BJ (cell line): ENCODE data around the gene ADARB2. TPM values are rescaled to one million over a fixed set of nuclear protein-coding genes. Genes with fewer than 3 reads are reported as not detected.

Experiments used
- CTCF ChIA-PET: fragments of 350-600 bp; formaldehyde crosslinking; extraction: SDS; loops from one replicate; lab custom pipeline; 2021; ENCODE audit warnings: antibody characterized with exemption, inconsistent platforms; lab: Yijun Ruan, JAX
- POLR2A ChIA-PET: fragments of 300-600 bp; sonication (Branson Sonifier 250); formaldehyde crosslinking; extraction: SDS; loops from one replicate; lab custom pipeline; 2021; ENCODE audit warnings: antibody characterized with exemption; lab: Charles Lee
- DNase-seq: peaks from one replicate; pipeline ENCODE4 v3.0.0-alpha.2; 2011; ENCODE audit warnings: low read depth
- H3K27me3 ChIP-seq: 2 replicates; pipeline ENCODE4 v1.6.0; 2011; ENCODE audit warnings: low read length; ENCODE audit not compliant: control insufficient read depth, insufficient read depth
- H3K36me3 ChIP-seq: 2 replicates; pipeline ENCODE4 v1.5.1; 2011; ENCODE audit warnings: low read length; ENCODE audit not compliant: control insufficient read depth, insufficient read depth
- H3K4me3 ChIP-seq: 2 replicates; pipeline ENCODE4 v1.5.1; 2011; ENCODE audit warnings: low read depth, mild to moderate bottlenecking, control low read depth, low read length
- CTCF ChIP-seq: IDR thresholded peaks from 2 replicates; pipeline ENCODE4 v1.5.1; 2011; ENCODE audit warnings: low read depth, mild to moderate bottlenecking, control low read depth, inconsistent platforms, low read length, moderate library complexity; ENCODE audit not compliant: insufficient read depth
- polyA plus RNA-seq: library from polyadenylated mRNA; depleted of rRNA; stranded (reverse); fragments of >200 nt; gene quantifications from 2 replicates; pipeline ENCODE4 v1.2.3, GENCODE V29; 2011

Gene ADARB2
- polyA plus RNA-seq, 1 experiment: not detected

DNA sequence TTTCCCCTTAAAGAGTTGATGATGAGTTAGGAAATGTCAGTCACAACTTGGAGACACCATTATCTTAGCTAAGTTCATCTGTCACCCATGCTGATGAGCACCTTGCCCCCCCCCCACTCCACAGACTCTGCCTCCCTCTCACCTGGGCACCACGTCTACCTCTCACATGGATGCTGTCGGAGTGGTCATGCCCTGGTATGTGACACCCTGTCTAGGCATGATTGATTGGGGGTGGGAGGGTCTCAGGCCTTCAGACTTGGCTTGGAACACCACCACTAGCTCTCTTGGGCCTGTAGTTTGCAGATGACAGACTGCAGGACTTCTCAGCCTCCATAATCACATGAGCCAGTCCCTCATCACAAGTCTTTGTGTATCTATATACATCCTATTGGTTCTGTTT, 603.2 kb downstream of the ADARB2 start:
- DNase-seq: no peak
- Histone ChIP-seq H3K4me3 (no peak overlapping the region), H3K36me3 (peaks cover 12% of the 10 kb centered on the region; the same call in 1 of the 2 replicates), H3K27me3 (no peaks in the 10 kb centered on the region)
- ChIA-PET CTCF (no interaction called here), POLR2A (no interaction called here)
- TF ChIP-seq CTCF: no peak

DNA sequence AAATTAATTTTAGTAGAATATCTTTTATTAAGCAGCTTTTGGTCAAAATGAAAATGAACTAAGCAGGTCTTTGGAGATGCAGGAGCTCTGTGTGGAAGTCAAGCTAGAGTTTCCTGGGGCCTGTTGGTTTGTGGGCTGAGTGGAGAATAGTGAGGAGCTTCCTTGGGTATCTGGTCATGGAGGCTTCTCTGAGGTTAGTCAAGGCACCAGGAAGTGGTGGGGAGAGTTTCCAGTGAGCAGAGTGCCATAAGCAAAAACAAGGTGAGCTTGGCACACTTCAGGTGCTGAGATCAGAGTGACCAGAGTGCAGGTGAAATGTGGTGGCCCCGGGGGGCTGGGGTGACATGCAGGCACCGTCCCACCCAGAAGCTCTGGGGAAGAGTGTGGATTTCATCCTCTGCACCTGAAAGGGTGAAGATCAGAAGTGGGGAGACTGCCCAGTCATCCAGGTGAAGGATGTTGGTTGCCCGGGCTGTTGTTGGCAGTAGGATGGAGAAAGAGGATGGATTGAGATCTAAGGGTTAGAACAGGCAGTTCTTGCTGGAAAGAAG, 603.8 kb downstream of the ADARB2 start:
- ChIA-PET CTCF (no interaction called here), POLR2A (no interaction called here)
- no peak for TF ChIP-seq CTCF
- peaks cover 12% of the 10 kb centered on the region for H3K36me3 ChIP-seq
- H3K4me3 ChIP-seq: no peak overlapping the region
- no peaks in the 10 kb centered on the region for H3K27me3 ChIP-seq
- no peak for DNase-seq

- no peak for DNase-seq
- Histone ChIP-seq H3K36me3 (peaks cover 12% of the 10 kb centered on the region), H3K27me3 (no peaks in the 10 kb centered on the region), H3K4me3 (no peak overlapping the region)
- ChIA-PET POLR2A (no interaction called here), CTCF (no interaction called here)
- TF ChIP-seq CTCF: no peak
Measured at GRCh38 chr10:1132584-1132983, 604.7 kb downstream of the ADARB2 start.

DNA sequence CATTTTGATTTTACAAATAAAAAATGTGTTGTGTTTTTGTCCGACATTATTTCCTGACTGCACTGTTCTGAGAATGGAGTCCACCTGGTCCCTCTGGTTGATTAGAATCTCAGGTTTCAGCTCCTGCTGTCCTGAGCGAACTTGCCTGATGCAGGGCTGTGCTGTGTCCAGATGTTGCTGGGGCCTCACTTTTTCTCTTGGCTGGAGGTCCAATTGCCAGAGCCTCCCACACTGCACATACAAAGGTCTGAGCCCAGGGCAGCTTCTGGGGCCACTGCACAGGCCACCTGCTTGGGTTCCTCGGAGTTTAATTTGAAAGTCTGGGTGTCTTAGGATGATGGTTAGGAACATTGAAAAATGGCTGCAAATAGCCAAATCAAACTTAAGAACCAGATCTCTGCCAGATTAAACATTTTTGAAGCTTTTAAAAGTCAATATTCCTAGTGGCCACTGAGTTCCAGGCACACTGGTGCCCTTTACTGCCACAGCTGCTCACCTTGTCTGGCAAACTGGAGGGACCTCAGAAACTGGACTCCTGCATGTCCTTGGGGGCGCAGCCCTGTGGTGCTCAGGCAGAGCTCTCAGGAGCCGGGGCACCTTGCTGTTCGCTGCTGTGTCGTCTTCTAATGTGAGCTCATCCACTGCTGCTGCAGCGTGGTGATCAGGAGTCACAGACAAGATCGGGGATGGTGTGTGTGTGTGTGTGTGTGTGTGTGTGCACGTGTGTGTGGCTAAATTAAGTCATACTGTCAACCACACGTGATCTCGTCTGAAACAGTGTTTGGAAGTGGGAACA, 606.1 kb downstream of the ADARB2 start:
- Histone ChIP-seq H3K36me3 (peaks cover 13% of the 10 kb centered on the region), H3K27me3 (no peaks in the 10 kb centered on the region), H3K4me3 (no peak overlapping the region)
- no peak for DNase-seq
- ChIA-PET POLR2A (no interaction called here), CTCF (no interaction called here)
- TF ChIP-seq CTCF: no peak

- ChIA-PET CTCF (interaction anchor here (0.8 kb wide), 1 partner anchor 30 kb away, joined by 3 read pairs; no protein-coding TSS in a partner anchor), POLR2A (no interaction called here)
- H3K27me3 ChIP-seq: no peaks in the 10 kb centered on the region
Measured at GRCh38 chr10:1130226-1130625, 607.1 kb downstream of the ADARB2 start.

More at GRCh38 chr10:1130226-1130625, 607.1 kb downstream of the ADARB2 start:
- no peak for DNase-seq
- Histone ChIP-seq H3K4me3 (no peak overlapping the region), H3K36me3 (peaks cover 15% of the 10 kb centered on the region)
- TF ChIP-seq CTCF: no peak
